KMS-11 (cell line): ENCODE data around the gene ODAD3.

Experiments
- H2AFZ ChIP-seq: fragments of 200-600 bp; sonication (generic); 2 replicates; pipeline ENCODE4 v1.6.1; 2016; ENCODE audit warnings: antibody characterized with exemption, mixed run types, low read depth
- H3K27ac ChIP-seq: fragments of 200-600 bp; sonication (generic); 2 replicates; pipeline ENCODE4 v1.6.1; 2016; ENCODE audit warnings: mild to moderate bottlenecking, mixed run types
- H3K27me3 ChIP-seq: fragments of 200-600 bp; sonication (generic); 2 replicates; pipeline ENCODE4 v1.6.1; 2017; ENCODE audit warnings: mild to moderate bottlenecking, low read depth, mixed run types, moderate library complexity; ENCODE audit not compliant: insufficient read depth
- H3K36me3 ChIP-seq: fragments of 200-600 bp; sonication (generic); 2 replicates; pipeline ENCODE4 v1.6.1; 2017; ENCODE audit warnings: mild to moderate bottlenecking, mixed run types; ENCODE audit not compliant: insufficient read depth
- H3K4me1 ChIP-seq: fragments of 200-600 bp; sonication (generic); 2 replicates; pipeline ENCODE4 v1.6.1; 2016; ENCODE audit warnings: mild to moderate bottlenecking, low read depth, mixed run types; ENCODE audit not compliant: poor library complexity, severe bottlenecking
- H3K4me2 ChIP-seq: fragments of 200-600 bp; sonication (generic); 2 replicates; pipeline ENCODE4 v1.7.0; 2016; ENCODE audit warnings: mild to moderate bottlenecking, mixed run types
- H3K4me3 ChIP-seq: fragments of 200-600 bp; sonication (generic); IDR thresholded peaks from 2 replicates; pipeline ENCODE4 v1.6.1; 2017; ENCODE audit warnings: low read depth, low read length, mixed read lengths; ENCODE audit not compliant: insufficient read depth
- H3K79me2 ChIP-seq: fragments of 200-600 bp; sonication (generic); 2 replicates; pipeline ENCODE4 v1.6.1; 2016; ENCODE audit warnings: low read depth, mixed run types; ENCODE audit not compliant: insufficient read depth
- H3K9ac ChIP-seq: fragments of 200-600 bp; sonication (generic); 2 replicates; pipeline ENCODE4 v1.6.1; 2016; ENCODE audit warnings: mild to moderate bottlenecking, mixed run types
- H4K20me1 ChIP-seq: fragments of 200-600 bp; sonication (generic); 2 replicates; pipeline ENCODE4 v1.6.1; 2016; ENCODE audit warnings: mild to moderate bottlenecking, mixed run types; ENCODE audit not compliant: insufficient read depth
- CTCF ChIP-seq: fragments of 200-600 bp; sonication (generic); conservative IDR thresholded peaks from 2 replicates; pipeline ENCODE4 v1.6.1; 2017; ENCODE audit warnings: low read depth, mild to moderate bottlenecking, antibody characterized with exemption, low read length, moderate library complexity, mixed read lengths

ODAD3 gene

DNA sequence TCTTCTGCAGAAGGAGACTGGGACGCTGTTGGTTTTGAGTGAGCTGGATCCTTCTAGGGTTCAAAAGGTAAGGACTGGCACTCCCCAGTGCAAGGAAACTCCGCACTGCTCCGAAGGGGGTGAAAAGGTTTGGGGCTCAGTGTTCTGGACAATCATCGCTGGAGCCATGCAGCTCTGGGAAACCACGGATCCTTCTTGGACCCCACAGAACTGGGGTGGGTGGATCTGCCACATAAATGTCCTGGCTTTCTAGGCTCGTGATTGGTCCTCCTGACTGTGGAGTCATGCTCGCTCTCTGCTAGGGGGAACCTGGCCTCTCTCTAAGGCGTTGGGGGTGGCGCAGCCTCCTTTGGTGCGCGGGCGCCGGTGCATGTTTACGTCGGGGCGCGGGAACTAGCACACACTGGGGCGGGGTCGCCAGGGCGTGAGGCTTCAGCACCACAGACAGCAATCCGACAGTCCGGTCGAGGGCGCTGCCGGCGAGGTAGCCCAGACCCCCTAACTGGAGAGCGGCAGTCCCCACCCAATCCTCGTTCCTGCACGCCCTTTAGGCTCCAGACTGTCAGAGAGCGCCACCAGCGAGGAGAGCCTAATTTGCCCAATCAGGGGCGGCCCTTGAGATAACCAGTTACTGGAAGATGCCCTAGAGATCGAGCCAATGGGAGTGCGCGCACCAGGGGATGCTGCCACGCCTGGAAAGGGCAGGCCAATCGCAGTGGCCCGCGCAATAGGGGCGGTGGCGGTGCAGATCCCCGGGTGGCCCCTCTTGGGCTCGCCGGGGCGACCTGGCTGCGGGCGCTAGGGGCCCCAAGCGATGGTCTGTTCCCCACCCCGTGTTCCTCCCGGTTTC is 46.8 kb upstream of the ODAD3 start:
- H3K4me3 ChIP-seq: no peak overlapping the region
- TF ChIP-seq CTCF: no peak
- 0 out of 2 replicates have a peak overlapping the region, but pooled peaks have one; percentile 26 for H2AFZ ChIP-seq
- no peaks in the 10 kb centered on the region for H3K36me3 ChIP-seq
- no peaks in the 10 kb centered on the region for H3K79me2 ChIP-seq
- H3K4me2 ChIP-seq: peak overlapping the region; percentile 33; the same call in 1 of the 2 replicates
- H4K20me1 ChIP-seq: no peaks in the 10 kb centered on the region
- H3K9ac ChIP-seq: no peak overlapping the region; the same call in 1 of the 2 replicates
- H3K27me3 ChIP-seq: no peaks in the 10 kb centered on the region
- peaks cover 4% of the 10 kb centered on the region for H3K4me1 ChIP-seq
- no peak overlapping the region for H3K27ac ChIP-seq

DNA sequence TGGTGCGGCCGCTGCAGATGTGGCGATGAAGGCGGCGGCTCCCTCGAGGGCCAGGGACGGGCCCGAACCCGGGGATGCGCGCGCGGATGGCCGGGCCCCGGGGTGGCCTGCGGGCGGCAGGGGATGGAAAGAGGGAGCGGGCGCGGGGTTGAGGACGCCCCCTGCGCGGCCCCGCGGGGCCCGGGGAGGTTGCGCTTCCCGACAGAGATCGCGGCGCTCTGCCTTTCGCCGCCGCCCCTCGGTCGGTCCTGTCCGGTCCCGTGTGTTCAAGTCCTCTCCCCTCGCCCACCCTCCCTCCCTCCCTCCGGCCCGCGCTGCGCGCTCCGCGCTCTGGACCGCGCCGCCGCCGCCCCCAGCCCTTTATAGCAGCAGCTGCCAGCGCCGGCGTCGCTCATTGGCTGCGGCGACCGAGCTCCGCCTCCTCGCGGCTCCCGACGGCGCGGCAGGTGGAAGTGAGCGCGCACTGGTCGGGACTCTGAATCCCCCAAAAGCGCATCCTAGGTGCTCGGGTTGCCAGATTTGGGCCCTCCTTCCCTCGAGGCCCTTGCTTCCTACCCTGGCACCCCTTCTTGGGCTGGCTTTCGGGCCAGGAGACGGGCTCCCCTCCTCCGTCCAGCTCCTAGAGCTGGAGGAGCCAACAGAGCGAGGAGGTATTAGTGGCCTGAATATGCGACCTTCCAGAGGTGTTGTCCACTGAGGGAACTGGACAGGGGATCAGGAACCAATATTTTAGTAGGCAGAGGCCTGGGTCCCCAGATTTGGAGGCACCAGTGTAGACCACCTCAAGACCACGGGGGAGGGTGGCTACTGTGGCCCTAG is 46.0 kb upstream of the ODAD3 start, which contains the start of gene ELAVL3:
Gene ELAVL3 (minus strand): TSS at position 332 of the 819 bp plus-strand sequence. CDS start 438 bp downstream, outside the sequence.
- no peaks in the 10 kb centered on the region for H3K36me3 ChIP-seq
- H3K27me3 ChIP-seq: no peaks in the 10 kb centered on the region
- no peak within 1 kb of the TSS for H2AFZ ChIP-seq
- peaks cover 4% of the 10 kb centered on the region for H3K4me1 ChIP-seq
- H3K4me3 ChIP-seq: no peak within 1 kb of the TSS
- no peak within 1 kb of the TSS for H3K4me2 ChIP-seq
- no peaks in the 10 kb centered on the region for H3K79me2 ChIP-seq
- no peak within 1 kb of the TSS for H3K27ac ChIP-seq
- H3K9ac ChIP-seq: no peak within 1 kb of the TSS
- no peak for TF ChIP-seq CTCF
- no peaks in the 10 kb centered on the region for H4K20me1 ChIP-seq

DNA sequence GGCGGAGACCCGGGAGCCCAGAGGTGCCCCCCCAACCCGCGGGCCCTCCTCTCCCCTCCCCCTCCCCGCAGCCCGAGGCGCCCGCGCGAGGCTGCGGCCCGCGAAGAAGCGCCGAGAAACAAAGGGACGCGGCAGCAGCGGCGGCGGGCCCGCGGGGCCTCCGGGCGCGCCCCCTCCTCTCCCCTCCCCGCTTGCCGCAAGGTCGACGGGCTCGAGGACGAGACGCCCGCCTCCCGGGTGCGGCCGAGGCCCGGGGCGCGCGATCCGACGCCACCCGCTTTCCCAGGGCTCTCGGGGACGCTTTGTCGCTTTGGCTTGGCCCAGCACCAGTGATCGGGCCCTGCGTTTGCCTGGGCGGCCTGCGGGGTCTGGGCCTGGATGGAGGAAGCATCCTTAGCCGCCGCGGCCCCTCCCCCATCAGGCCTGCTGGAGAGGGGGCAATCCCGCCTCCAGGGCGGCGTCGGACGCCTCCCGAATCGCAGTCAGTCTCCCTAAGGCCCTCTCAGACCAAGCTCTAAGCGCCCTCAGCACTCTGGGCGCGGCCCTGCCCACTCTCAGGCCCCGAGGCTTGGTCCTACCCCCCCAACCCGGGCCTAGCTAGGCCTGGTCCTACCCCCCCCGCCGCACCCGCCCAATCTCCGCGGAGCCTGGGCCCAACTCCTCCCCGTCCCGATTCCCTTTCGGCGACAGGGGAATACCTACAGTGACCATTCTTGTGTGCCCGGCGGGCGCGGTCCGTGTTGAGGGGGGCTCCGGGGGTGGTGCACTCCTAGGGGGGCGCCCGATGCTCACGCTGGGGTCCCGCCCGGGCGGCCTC is 45.2 kb upstream of the ODAD3 start:
- H2AFZ ChIP-seq: no peak overlapping the region
- H3K4me2 ChIP-seq: no peak overlapping the region
- no peaks in the 10 kb centered on the region for H4K20me1 ChIP-seq
- H3K27me3 ChIP-seq: no peaks in the 10 kb centered on the region
- no peaks in the 10 kb centered on the region for H3K36me3 ChIP-seq
- H3K4me3 ChIP-seq: no peak overlapping the region
- TF ChIP-seq CTCF: no peak
- peaks cover 4% of the 10 kb centered on the region for H3K4me1 ChIP-seq
- no peaks in the 10 kb centered on the region for H3K79me2 ChIP-seq
- H3K27ac ChIP-seq: no peak overlapping the region
- H3K9ac ChIP-seq: no peak overlapping the region
